Upper lobe of left lung (tissue), 6 donors: Measurements from ENCODE around the gene CABLES2. TPM values are rescaled to one million over a fixed set of nuclear protein-coding genes. Genes with fewer than 3 reads are reported as not detected.
A peak's percentile ranks its signal among the peaks of the same experiment; 100 is the strongest.

ENCODE experiments used
- ATAC-seq, 2 donors: fragments of 200-7000 bp; cut with Tn5 transposase; one replicate each; pipeline ENCODE4 v1.9.1; 2022; ENCODE audit warnings: mild to moderate bottlenecking in 2 of 2, moderate library complexity in 2 of 2; ENCODE audit not compliant: low FRiP score in 2 of 2
- DNase-seq, 2 donors: peaks; one replicate each; pipeline ENCODE4 v3.0.0-alpha.2; 2019 to 2020
- H3K27ac ChIP-seq, 4 donors: fragments of 200-600 bp; sonication (generic); one replicate each; pipeline ENCODE4 v1.5.1; 2016 to 2019
- H3K27me3 ChIP-seq, 4 donors: fragments of 200-600 bp; sonication (generic); one replicate each; pipeline ENCODE4 v1.5.1; 2017 to 2019
- H3K36me3 ChIP-seq, 4 donors: fragments of 200-600 bp; sonication (generic); one replicate each; pipeline ENCODE4 v1.5.1; 2016 to 2019
- H3K4me1 ChIP-seq, 4 donors: fragments of 200-600 bp; sonication (generic); one replicate each; pipeline ENCODE4 v1.5.1; 2018 to 2019
- H3K4me3 ChIP-seq, 4 donors: fragments of 200-600 bp; sonication (generic); one replicate each; pipeline ENCODE4 v1.5.1; 2017 to 2019; ENCODE audit warnings: mild to moderate bottlenecking in 2 of 4, moderate library complexity in 1 of 4
- H3K9me3 ChIP-seq, 4 donors: fragments of 200-600 bp; sonication (generic); one replicate each; pipeline ENCODE4 v1.5.1; 2018 to 2019
- CTCF ChIP-seq, 6 experiments: fragments of 450-650 bp in 4 of 6; fragments of 200-600 bp in 2 of 6; sonication (generic) in 2 of 6; IDR thresholded peaks; one replicate each; pipeline ENCODE4 v1.5.1; 2016 to 2019; ENCODE audit warnings: antibody characterized with exemption in 6 of 6
- EP300 ChIP-seq, 4 donors: sonication (generic); formaldehyde crosslinking; IDR thresholded peaks; one replicate each; pipeline ENCODE4 v1.5.1; 2017; ENCODE audit warnings: antibody characterized with exemption in 4 of 4, control low read depth in 2 of 4
- POLR2A ChIP-seq, 4 donors: fragments of 450-650 bp; IDR thresholded peaks; one replicate each; pipeline ENCODE4 v1.5.1; 2016 to 2017; ENCODE audit warnings: antibody characterized with exemption in 4 of 4, mild to moderate bottlenecking in 2 of 4
- POLR2AphosphoS5 ChIP-seq, 2 donors: sonication (generic); formaldehyde crosslinking; IDR thresholded peaks; one replicate each; pipeline ENCODE4 v1.5.1; 2017; ENCODE audit warnings: antibody characterized with exemption in 2 of 2
- WGBS, 2 donors: methylation state at CpG; one replicate each; pipeline ENCODE4 v1.1.5; 2017 to 2018; 5-methylcytosine and 5-hydroxymethylcytosine counted together
- total RNA-seq, 6 donors: library from RNA; depleted of rRNA in 4 of 6; stranded (reverse); fragments of >200 nt in 4 of 6; gene quantifications; one replicate each; pipeline versions ENCODE4 v1.1.0 to v1.2.1, GENCODE V29; 2016 to 2021
- donor health status: DM: no; HTN: no; CAD: no; lungs with moderate emphysema.
- donor health status: DM: no; HTN: yes; CAD: no; lungs with severe emphysema.

CABLES2 gene
- total RNA-seq, 6 donors from 2014 or later = 2.2 to 5.2 (median 4.0) TPM

GRCh38 chr20:62372042-62372993 is 34.8 kb downstream of the CABLES2 start:
- peaks cover 0 to 16% (median 0%) of the 10 kb centered on the region in 4 donors for H3K27me3 ChIP-seq
- ATAC-seq = no peak
- H3K4me3 ChIP-seq = no peak overlapping the region
- no peaks in the 10 kb centered on the region for H3K9me3 ChIP-seq
- H3K4me1 ChIP-seq = peaks cover 64 to 75% (median 69%) of the 10 kb centered on the region in 4 donors
- H3K36me3 ChIP-seq = no peaks in the 10 kb centered on the region
- no peak overlapping the region for H3K27ac ChIP-seq
- peak in 1 of 2 donors; percentile 67 for DNase-seq
- TF ChIP-seq EP300 (IDR thresholded peaks at IDR 0.05) (no peak), CTCF (IDR thresholded peaks at IDR 0.05) (no peak), POLR2AphosphoS5 (IDR thresholded peaks at IDR 0.05) (no peak), POLR2A (IDR thresholded peaks at IDR 0.05) (no peak)
- 82 to 87% methylated on average over 24 to 27 of the region's 29 CpGs for WGBS, 2 donors

GRCh38 chr20:62371588-62372041 is 35.5 kb downstream of the CABLES2 start:
- no peak overlapping the region for H3K27ac ChIP-seq
- WGBS, 2 donors = 92 to 96% methylated on average over 6 of the region's 8 CpGs
- H3K4me3 ChIP-seq = no peak overlapping the region
- no peaks in the 10 kb centered on the region for H3K36me3 ChIP-seq
- TF ChIP-seq POLR2AphosphoS5 (IDR thresholded peaks at IDR 0.05) = no peak
- no peak for TF ChIP-seq EP300 (IDR thresholded peaks at IDR 0.05)
- no peak for TF ChIP-seq CTCF (IDR thresholded peaks at IDR 0.05)
- TF ChIP-seq POLR2A (IDR thresholded peaks at IDR 0.05) = no peak
- peaks cover 0 to 23% (median under 1%) of the 10 kb centered on the region in 4 donors for H3K27me3 ChIP-seq
- peaks cover 58 to 76% (median 66%) of the 10 kb centered on the region in 4 donors for H3K4me1 ChIP-seq
- DNase-seq = peak in 1 of 2 donors; percentile 52
- ATAC-seq = no peak
- no peaks in the 10 kb centered on the region for H3K9me3 ChIP-seq

GRCh38 chr20:62370807-62371587 is 36.1 kb downstream of the CABLES2 start:
- 40 to 74% methylated on average over 1 to 14 of the region's 18 CpGs for WGBS, 2 donors
- Histone ChIP-seq H3K36me3 (no peaks in the 10 kb centered on the region), H3K27me3 (peaks cover 0 to 29% (median 2%) of the 10 kb centered on the region in 4 donors), H3K9me3 (no peaks in the 10 kb centered on the region), H3K27ac (peak overlapping the region; percentile 34 to 59 (median 36)), H3K4me3 (no peak overlapping the region), H3K4me1 (peaks cover 52 to 76% (median 67%) of the 10 kb centered on the region in 4 donors)
- ATAC-seq = no peak
- TF ChIP-seq POLR2A (IDR thresholded peaks at IDR 0.05) (no peak), EP300 (IDR thresholded peaks at IDR 0.05) (no peak), CTCF (IDR thresholded peaks at IDR 0.05) (no peak), POLR2AphosphoS5 (IDR thresholded peaks at IDR 0.05) (no peak)
- DNase-seq = peak; percentile 62 to 73

GRCh38 chr20:62370115-62370806 is 36.8 kb downstream of the CABLES2 start:
- DNase-seq (peak in 1 of 2 donors; percentile 58), ATAC-seq (no peak)
- 59 to 62% methylated on average over 7 to 19 of the region's 19 CpGs for WGBS, 2 donors
- Histone ChIP-seq H3K36me3 (no peaks in the 10 kb centered on the region), H3K27me3 (peaks cover 0 to 29% (median 2%) of the 10 kb centered on the region in 4 donors), H3K4me3 (no peak overlapping the region), H3K9me3 (no peaks in the 10 kb centered on the region), H3K4me1 (peaks cover 46 to 76% (median 66%) of the 10 kb centered on the region in 4 donors), H3K27ac (peak overlapping the region in 3 of 4 donors; percentile 34 to 59 (median 36))
- TF ChIP-seq CTCF (IDR thresholded peaks at IDR 0.05) (no peak), POLR2A (IDR thresholded peaks at IDR 0.05) (no peak), POLR2AphosphoS5 (IDR thresholded peaks at IDR 0.05) (no peak), EP300 (IDR thresholded peaks at IDR 0.05) (no peak)
